ENCODE data around the gene ASTN2. TPM values are rescaled to one million over a fixed set of nuclear protein-coding genes. Genes with fewer than 3 reads are reported as not detected.
A peak's percentile ranks its signal among the peaks of the same experiment; 100 is the strongest.

Gene ASTN2
- total and polyA plus RNA-seq, 12 donors: 1.9 to 11.1 (median 4.0) TPM

DNA sequence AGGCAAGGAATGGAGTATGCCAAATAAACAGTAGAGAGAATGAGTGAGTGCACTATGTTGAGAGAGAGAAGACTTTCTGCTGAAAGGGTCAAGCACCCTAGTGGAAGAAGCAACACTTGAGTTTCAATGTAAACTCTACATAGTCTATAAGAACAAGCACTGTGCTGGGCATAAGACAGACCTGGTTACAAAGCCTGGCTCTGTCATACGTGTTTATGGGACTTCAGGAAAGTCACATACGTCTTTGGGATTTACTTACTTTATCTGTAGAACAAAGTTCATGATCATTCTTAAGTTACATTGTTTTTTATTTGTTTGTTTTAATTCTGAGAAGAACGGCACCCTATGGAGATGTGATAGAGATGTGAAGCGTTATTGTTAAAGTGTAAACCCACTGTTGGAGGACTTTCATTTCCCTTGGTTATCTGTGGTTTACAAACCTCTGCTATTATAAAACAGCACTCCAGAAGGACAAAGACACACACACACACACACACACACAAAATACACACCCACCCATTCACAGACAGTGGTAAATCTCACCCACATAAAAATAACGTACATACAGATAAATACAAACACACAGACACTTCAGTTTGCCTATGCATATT, 798.4 kb downstream of the ASTN2 start:
- TF ChIP-seq, protein P1, sequence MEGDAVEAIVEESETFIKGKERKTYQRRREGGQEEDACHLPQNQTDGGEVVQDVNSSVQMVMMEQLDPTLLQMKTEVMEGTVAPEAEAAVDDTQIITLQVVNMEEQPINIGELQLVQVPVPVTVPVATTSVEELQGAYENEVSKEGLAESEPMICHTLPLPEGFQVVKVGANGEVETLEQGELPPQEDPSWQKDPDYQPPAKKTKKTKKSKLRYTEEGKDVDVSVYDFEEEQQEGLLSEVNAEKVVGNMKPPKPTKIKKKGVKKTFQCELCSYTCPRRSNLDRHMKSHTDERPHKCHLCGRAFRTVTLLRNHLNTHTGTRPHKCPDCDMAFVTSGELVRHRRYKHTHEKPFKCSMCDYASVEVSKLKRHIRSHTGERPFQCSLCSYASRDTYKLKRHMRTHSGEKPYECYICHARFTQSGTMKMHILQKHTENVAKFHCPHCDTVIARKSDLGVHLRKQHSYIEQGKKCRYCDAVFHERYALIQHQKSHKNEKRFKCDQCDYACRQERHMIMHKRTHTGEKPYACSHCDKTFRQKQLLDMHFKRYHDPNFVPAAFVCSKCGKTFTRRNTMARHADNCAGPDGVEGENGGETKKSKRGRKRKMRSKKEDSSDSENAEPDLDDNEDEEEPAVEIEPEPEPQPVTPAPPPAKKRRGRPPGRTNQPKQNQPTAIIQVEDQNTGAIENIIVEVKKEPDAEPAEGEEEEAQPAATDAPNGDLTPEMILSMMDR (IDR thresholded peaks at IDR 0.05): no peak
- H3K4me1 ChIP-seq: peaks cover 0 to 4% (median 0%) of the 10 kb centered on the region in 9 donors
- H3K27ac ChIP-seq: no peak overlapping the region
- DNase-seq (no peak), ATAC-seq (no peak)
- peaks cover 0 to 18% (median 0%) of the 10 kb centered on the region in 11 donors for H3K9me3 ChIP-seq
- H3K27me3 ChIP-seq: no peaks in the 10 kb centered on the region
- no peak overlapping the region for H3K4me3 ChIP-seq
- H3K36me3 ChIP-seq: peaks cover 0 to 8% (median 0%) of the 10 kb centered on the region in 9 donors
- intact Hi-C loops (cut with DNase I): no loop called here
- WGBS, 2 donors: 87 to 88% methylated on average over 5 of the region's 5 CpGs

DNA sequence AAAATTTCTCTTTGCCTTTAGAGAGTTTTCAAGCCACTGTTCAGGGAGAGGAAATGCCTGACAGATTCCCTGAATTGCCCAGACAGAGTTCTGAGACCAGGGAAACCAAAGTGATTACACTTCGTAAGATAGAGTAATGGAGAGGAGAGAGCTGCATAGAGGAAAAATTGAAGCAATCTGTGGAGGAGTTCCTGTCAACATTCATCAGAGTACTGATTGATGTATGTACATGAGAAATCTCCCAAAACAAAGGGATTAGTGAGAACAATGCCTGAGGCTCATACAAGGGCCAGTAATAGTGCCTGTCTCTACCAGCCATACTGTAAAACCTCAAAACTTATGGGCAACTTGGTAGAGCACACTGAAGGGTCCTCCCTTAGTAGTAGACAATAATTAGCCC, 806.8 kb downstream of the ASTN2 start:
- Histone ChIP-seq H3K4me3 (no peak overlapping the region), H3K4me1 (peaks cover 0 to 7% (median 0%) of the 10 kb centered on the region in 9 donors), H3K27ac (no peak overlapping the region), H3K36me3 (no peaks in the 10 kb centered on the region), H3K27me3 (no peaks in the 10 kb centered on the region), H3K9me3 (peaks cover 0 to 8% (median 0%) of the 10 kb centered on the region in 11 donors)
- TF ChIP-seq, protein P1 (IDR thresholded peaks at IDR 0.05): no peak
- intact Hi-C loops (cut with DNase I): loop anchor here in 1 of 10 donors (10.0 kb wide), 1 partner anchor 63 kb away; no protein-coding TSS in a partner anchor
- 83 to 91% methylated on average over 1 of the region's 1 CpG for WGBS, 2 donors
- ATAC-seq (no peak), DNase-seq (no peak)

DNA sequence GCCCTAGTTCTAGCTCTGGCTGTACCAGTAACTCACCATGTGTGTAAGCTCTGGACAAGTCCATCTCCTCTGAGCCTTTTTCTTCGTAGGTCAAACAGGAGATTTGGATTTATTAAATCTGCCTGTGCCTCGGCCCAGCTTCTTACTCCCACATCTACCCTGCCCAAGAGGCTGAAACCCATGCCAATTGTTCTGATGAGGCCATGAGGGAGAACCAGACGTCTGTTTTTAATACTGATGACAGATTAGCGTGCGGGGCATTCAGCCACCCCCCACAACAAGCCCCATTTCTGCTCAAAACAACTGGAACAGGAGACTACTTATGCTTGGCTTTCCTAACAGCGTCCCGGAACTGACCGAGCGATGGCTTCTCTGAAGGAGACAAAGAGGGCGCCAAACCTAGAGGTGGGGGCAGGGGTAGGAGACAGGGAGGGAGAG, 808.9 kb downstream of the ASTN2 start:
- no peaks in the 10 kb centered on the region for H3K36me3 ChIP-seq
- H3K27ac ChIP-seq: peak overlapping the region in 8 of 10 donors; percentile 10 to 72 (median 54)
- H3K27me3 ChIP-seq: no peaks in the 10 kb centered on the region
- H3K4me3 ChIP-seq: no peak overlapping the region
- DNase-seq: peak; percentile 30 to 34
- 67 to 78% methylated on average over 10 of the region's 10 CpGs for WGBS, 2 donors
- TF ChIP-seq, protein P1 (IDR thresholded peaks at IDR 0.05): no peak
- H3K4me1 ChIP-seq: peaks cover 0 to 7% (median 0%) of the 10 kb centered on the region in 9 donors
- ATAC-seq: peak; percentile 70 to 93 (median 86)
- peaks cover 0 to 7% (median 0%) of the 10 kb centered on the region in 11 donors for H3K9me3 ChIP-seq
- intact Hi-C loops (cut with DNase I): loop anchor here in 1 of 10 donors (10.0 kb wide), 1 partner anchor 61 kb away; no protein-coding TSS in a partner anchor

DNA sequence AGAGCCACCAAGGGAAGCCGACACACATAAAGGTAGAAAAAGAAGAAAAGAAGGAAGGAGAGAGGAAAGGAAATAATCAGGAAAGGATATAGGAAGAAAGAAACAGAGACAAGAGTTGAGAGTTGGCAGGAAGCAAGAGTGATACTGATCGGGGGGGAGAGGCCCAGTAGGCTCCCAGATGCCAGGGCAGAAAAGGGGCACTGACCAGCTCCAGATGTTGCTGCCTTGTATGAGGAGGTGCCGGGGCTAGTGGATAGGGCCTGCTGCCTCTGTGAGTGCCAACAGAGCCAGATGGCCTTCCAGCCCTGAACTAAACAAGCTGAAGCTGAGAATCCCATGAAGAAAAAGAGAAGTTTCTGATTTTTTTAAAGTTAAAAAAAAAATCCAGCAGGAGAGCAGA, 809.8 kb downstream of the ASTN2 start:
- intact Hi-C loops (cut with DNase I): loop anchor here in 1 of 10 donors (10.0 kb wide), 1 partner anchor 60 kb away; no protein-coding TSS in a partner anchor
- Histone ChIP-seq H3K36me3 (no peaks in the 10 kb centered on the region), H3K4me1 (peaks cover 0 to 7% (median 0%) of the 10 kb centered on the region in 9 donors), H3K27me3 (no peaks in the 10 kb centered on the region), H3K9me3 (peaks cover 0 to 4% (median 0%) of the 10 kb centered on the region in 11 donors), H3K4me3 (no peak overlapping the region), H3K27ac (peak overlapping the region in 7 of 10 donors; percentile 21 to 72 (median 59))
- TF ChIP-seq, protein P1 (IDR thresholded peaks at IDR 0.05): no peak
- DNase-seq: no peak
- ATAC-seq: peak in 1 of 8 donors; percentile 10
- WGBS, 2 donors: 74 to 86% methylated on average over 3 of the region's 3 CpGs
